C4-2B (cell line): ENCODE measurements around the gene MYMK.

Experiments
- CTCF ChIP-seq: fragments of 450-650 bp; conservative IDR thresholded peaks from 2 replicates; pipeline ENCODE4 v1.5.1; 2017; ENCODE audit warnings: mild to moderate bottlenecking
- ZFX ChIP-seq: fragments of 450-650 bp; IDR thresholded peaks from 2 replicates; pipeline ENCODE4 v1.6.1; 2017

- TF ChIP-seq CTCF (no peak), ZFX (no peak)
Observed at GRCh38 chr9:133558191-133559126, 33.7 kb upstream of the MYMK start.
